Endothelial cell (in vitro differentiated cells): ENCODE results near the gene ZNF846. TPM values are rescaled to one million over a fixed set of nuclear protein-coding genes. Genes with fewer than 3 reads are reported as not detected.

Source experiments
- DNase-seq: peaks from one replicate; pipeline ENCODE4 v3.0.0; 2021; ENCODE audit warnings: low spot score
- H3K27ac Mint-ChIP-seq: one replicate; pipeline ENCODE4 v1.8.0; 2021; ENCODE audit warnings: mixed read lengths, inconsistent platforms; ENCODE audit not compliant: unreplicated experiment
- H3K27me3 Mint-ChIP-seq: one replicate; pipeline ENCODE4 v1.8.0; 2021; ENCODE audit warnings: mild to moderate bottlenecking, moderate library complexity, mixed read lengths, inconsistent platforms; ENCODE audit not compliant: unreplicated experiment
- H3K36me3 Mint-ChIP-seq: one replicate; pipeline ENCODE4 v1.8.0; 2021; ENCODE audit warnings: mild to moderate bottlenecking, low read depth, mixed read lengths, inconsistent platforms; ENCODE audit not compliant: unreplicated experiment
- H3K4me1 Mint-ChIP-seq: one replicate; pipeline ENCODE4 v1.8.0; 2021; ENCODE audit warnings: mild to moderate bottlenecking, mixed read lengths, inconsistent platforms; ENCODE audit not compliant: unreplicated experiment
- H3K4me3 Mint-ChIP-seq: one replicate; pipeline ENCODE4 v1.8.0; 2021; ENCODE audit warnings: mild to moderate bottlenecking, mixed read lengths, inconsistent platforms; ENCODE audit not compliant: unreplicated experiment
- H3K9me3 Mint-ChIP-seq: one replicate; pipeline ENCODE4 v1.8.0; 2021; ENCODE audit warnings: mixed read lengths, inconsistent platforms; ENCODE audit not compliant: unreplicated experiment
- total RNA-seq: library from RNA; stranded (reverse); fragmentation: NEBNext Ultra II Directional; extraction: Animal tissue kit (Norgen Biotek cat#: 25700); gene quantifications from one replicate; pipeline ENCODE4 v1.2.1, GENCODE V29; 2021; ENCODE audit not compliant: unreplicated experiment
- TF ChIP-seq, protein P1 (sequence below): fragments of 200-600 bp; sonication (generic); IDR thresholded peaks from one replicate; pipeline ENCODE4 v1.5.0; 2021; ENCODE audit warnings: antibody characterized with exemption; ENCODE audit not compliant: unreplicated experiment

Gene ZNF846
- total RNA-seq, 1 donor from 2014 or later = 17.6 TPM

DNA sequence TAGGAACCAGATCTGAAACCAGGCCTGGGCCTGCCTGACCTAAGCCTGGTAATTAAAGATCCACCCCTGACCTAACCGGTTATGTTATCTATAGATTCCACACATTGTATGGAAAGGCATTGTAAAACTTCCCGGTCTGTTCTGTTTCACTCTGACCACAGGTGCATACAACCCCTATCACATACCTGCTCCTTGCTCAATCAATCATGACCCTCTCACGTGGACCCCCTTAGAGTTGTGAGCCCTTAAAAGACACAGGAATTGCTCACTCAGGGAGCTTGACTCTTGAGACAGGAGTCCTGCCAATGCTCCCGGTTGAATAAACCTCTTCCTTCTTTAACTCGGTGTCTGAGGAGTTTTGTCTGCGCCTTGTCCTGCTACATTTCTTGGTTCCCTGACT, 66.4 kb downstream of the ZNF846 start:
- no peak overlapping the region for H3K4me3 Mint-ChIP-seq
- no peak overlapping the region for H3K27ac Mint-ChIP-seq
- TF ChIP-seq, protein P1, sequence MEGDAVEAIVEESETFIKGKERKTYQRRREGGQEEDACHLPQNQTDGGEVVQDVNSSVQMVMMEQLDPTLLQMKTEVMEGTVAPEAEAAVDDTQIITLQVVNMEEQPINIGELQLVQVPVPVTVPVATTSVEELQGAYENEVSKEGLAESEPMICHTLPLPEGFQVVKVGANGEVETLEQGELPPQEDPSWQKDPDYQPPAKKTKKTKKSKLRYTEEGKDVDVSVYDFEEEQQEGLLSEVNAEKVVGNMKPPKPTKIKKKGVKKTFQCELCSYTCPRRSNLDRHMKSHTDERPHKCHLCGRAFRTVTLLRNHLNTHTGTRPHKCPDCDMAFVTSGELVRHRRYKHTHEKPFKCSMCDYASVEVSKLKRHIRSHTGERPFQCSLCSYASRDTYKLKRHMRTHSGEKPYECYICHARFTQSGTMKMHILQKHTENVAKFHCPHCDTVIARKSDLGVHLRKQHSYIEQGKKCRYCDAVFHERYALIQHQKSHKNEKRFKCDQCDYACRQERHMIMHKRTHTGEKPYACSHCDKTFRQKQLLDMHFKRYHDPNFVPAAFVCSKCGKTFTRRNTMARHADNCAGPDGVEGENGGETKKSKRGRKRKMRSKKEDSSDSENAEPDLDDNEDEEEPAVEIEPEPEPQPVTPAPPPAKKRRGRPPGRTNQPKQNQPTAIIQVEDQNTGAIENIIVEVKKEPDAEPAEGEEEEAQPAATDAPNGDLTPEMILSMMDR = no peak
- DNase-seq = no peak
- peaks cover 4% of the 10 kb centered on the region for H3K9me3 Mint-ChIP-seq
- peaks cover 2% of the 10 kb centered on the region for H3K4me1 Mint-ChIP-seq
- no peaks in the 10 kb centered on the region for H3K36me3 Mint-ChIP-seq
- H3K27me3 Mint-ChIP-seq = peaks cover 2% of the 10 kb centered on the region

Other genes with a start within 250 kb of the ZNF846 start
- 31.1 TPM for gene ZNF426, start 230.1 kb downstream of the ZNF846 start, total RNA-seq
- gene ZNF121, start 184.2 kb downstream of the ZNF846 start, total RNA-seq = 52.1 TPM
- gene ZNF561, start 147.5 kb downstream of the ZNF846 start, total RNA-seq = 62.5 TPM
- gene ZNF562, start 93.6 kb downstream of the ZNF846 start, total RNA-seq = 38.2 TPM
- 45.9 TPM for gene FBXL12, start 50.3 kb upstream of the ZNF846 start, total RNA-seq
- gene UBL5, start 59.2 kb upstream of the ZNF846 start, total RNA-seq = 399 TPM
- 69.9 TPM for gene PIN1, start 66.6 kb upstream of the ZNF846 start, total RNA-seq
- 12.0 TPM for gene OLFM2, start 167.8 kb upstream of the ZNF846 start, total RNA-seq
- 0.05 TPM for gene COL5A3, start 241.8 kb upstream of the ZNF846 start, total RNA-seq
- gene RDH8, start 244.7 kb upstream of the ZNF846 start, total RNA-seq = not detected